Stimulated activated CD4-positive, alpha-beta T cell treated with anti-CD3 and anti-CD28 coated beads, TNF-alpha, amount 100 ng/mL, for 24 hours (primary cell): ENCODE data around the gene DTYMK.

Experiments
- DNase-seq, 3 experiments: peaks; one replicate each; pipeline ENCODE4 v3.0.0-alpha.2; 2020; ENCODE audit warnings: low read depth in 3 of 3

Gene DTYMK

GRCh38 chr2:241649927-241650326 lies 36.7 kb downstream of the DTYMK start:
- no peak for DNase-seq

GRCh38 chr2:241649404-241649803 lies 37.2 kb downstream of the DTYMK start:
- DNase-seq = no peak

GRCh38 chr2:241648453-241648852 lies 38.2 kb downstream of the DTYMK start:
- no peak for DNase-seq

- DNase-seq = no peak
Observed at GRCh38 chr2:241645915-241646645, 40.5 kb downstream of the DTYMK start.

GRCh38 chr2:241645056-241645914 lies 41.3 kb downstream of the DTYMK start:
- DNase-seq = no peak

- DNase-seq = no peak
Observed at GRCh38 chr2:241641631-241642030, 45.0 kb downstream of the DTYMK start.

- no peak for DNase-seq
Observed at GRCh38 chr2:241640165-241640795, 46.3 kb downstream of the DTYMK start.

GRCh38 chr2:241639385-241639784 lies 47.2 kb downstream of the DTYMK start:
- DNase-seq = no peak

- DNase-seq = no peak
Observed at GRCh38 chr2:241638940-241639339, 47.7 kb downstream of the DTYMK start.

GRCh38 chr2:241637795-241638660 lies 48.6 kb downstream of the DTYMK start:
- peak in 2 of 3 experiments; percentile 14 to 54 for DNase-seq

GRCh38 chr2:241637018-241637794 lies 49.4 kb downstream of the DTYMK start, which contains the start of the genes ATG4B and THAP4:
Gene ATG4B, plus strand, starts transcription at chr2:241637693. Its CDS starts 22 bp downstream, at chr2:241637715.
Gene THAP4, minus strand, starts transcription at chr2:241637158. Its CDS starts 141 bp downstream, at chr2:241637017.
- peak; percentile 49 to 76 (median 64) for DNase-seq

GRCh38 chr2:241636182-241637017 lies 50.2 kb downstream of the DTYMK start:
- DNase-seq = peak in 2 of 3 experiments; percentile 20 to 37

- no peak for DNase-seq
Observed at GRCh38 chr2:241635756-241636155, 50.9 kb downstream of the DTYMK start.

GRCh38 chr2:241633561-241633960 lies 53.1 kb downstream of the DTYMK start:
- DNase-seq = no peak

- no peak for DNase-seq
Observed at GRCh38 chr2:241632478-241633325, 53.9 kb downstream of the DTYMK start.

- DNase-seq = no peak
Observed at GRCh38 chr2:241629762-241630435, 56.7 kb downstream of the DTYMK start.

- no peak for DNase-seq
Observed at GRCh38 chr2:241627675-241628074, 58.9 kb downstream of the DTYMK start.
